ENCODE results near the gene FMNL2.

DNA sequence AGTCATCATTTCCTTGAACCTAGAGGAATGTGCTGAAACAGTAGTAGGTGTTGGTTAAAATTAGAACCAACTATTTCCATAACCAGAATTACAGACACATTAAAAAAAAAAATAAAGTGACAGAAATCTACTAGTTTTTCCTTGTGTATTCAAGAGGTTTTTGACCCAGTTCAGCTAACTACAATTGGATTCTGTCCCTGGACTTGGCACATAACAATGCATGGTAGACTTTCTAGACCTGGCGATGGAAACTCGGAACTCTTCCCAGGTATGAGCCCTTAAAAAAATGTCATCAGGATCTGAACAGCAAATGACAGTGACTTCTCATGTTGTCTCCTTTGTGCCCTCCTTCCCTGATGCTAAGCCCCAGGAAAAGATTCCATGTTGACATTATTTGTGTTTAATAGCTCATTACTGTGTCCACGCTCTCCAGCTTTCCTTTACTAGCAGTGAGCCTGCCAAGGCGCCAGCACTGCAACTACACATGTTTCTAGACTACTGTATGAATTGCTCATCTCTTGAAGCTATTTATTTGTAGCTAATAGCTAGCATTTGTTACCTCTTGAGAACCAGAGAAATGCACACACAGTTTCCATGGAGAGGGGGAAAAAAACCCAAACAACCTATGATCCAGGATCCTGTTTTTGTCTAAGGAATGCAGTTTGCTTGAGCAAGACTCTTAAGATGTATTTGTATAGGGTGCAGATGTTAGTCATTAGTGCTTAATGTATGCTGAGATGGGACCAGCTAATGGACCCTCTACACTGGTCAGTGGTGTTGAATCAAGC, 148.5 kb downstream of the FMNL2 start:
- TF ChIP-seq SNAI2 (CRISPR knock-in tag; IDR thresholded peaks at IDR 0.05) (no peak), ZNF8 (CRISPR knock-in tag; IDR thresholded peaks at IDR 0.05) (no peak), ZNF70 (CRISPR knock-in tag; IDR thresholded peaks at IDR 0.05) (no peak), OSR1 (CRISPR knock-in tag; IDR thresholded peaks at IDR 0.05) (no peak), ZNF565 (CRISPR knock-in tag; conservative IDR thresholded peaks at IDR 0.05; ENCODE audit: low read depth) (no peak), ZFP3 (CRISPR knock-in tag; IDR thresholded peaks at IDR 0.05) (no peak)
- TF ChIP-seq, protein P1, sequence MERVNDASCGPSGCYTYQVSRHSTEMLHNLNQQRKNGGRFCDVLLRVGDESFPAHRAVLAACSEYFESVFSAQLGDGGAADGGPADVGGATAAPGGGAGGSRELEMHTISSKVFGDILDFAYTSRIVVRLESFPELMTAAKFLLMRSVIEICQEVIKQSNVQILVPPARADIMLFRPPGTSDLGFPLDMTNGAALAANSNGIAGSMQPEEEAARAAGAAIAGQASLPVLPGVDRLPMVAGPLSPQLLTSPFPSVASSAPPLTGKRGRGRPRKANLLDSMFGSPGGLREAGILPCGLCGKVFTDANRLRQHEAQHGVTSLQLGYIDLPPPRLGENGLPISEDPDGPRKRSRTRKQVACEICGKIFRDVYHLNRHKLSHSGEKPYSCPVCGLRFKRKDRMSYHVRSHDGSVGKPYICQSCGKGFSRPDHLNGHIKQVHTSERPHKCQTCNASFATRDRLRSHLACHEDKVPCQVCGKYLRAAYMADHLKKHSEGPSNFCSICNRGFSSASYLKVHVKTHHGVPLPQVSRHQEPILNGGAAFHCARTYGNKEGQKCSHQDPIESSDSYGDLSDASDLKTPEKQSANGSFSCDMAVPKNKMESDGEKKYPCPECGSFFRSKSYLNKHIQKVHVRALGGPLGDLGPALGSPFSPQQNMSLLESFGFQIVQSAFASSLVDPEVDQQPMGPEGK (CRISPR knock-in tag; IDR thresholded peaks at IDR 0.05; ENCODE audit: borderline replicate concordance) = no peak
